AG09309 (cell line): ENCODE data around the gene LAMTOR1.
A peak's percentile ranks its signal among the peaks of the same experiment; 100 is the strongest.

ENCODE experiments used
- DNase-seq: peaks from one replicate; pipeline ENCODE4 v3.0.0-alpha.2; 2010; ENCODE audit warnings: low read depth
- H3K4me3 ChIP-seq: 2 replicates; pipeline ENCODE4 v1.5.1; 2011; ENCODE audit warnings: mild to moderate bottlenecking, low read depth, low read length, moderate library complexity; ENCODE audit not compliant: control insufficient read depth
- TF ChIP-seq, protein P1 (sequence below): IDR thresholded peaks from 2 replicates; pipeline ENCODE4 v1.5.1; 2011; ENCODE audit warnings: mild to moderate bottlenecking, low read depth, low read length, inconsistent platforms; ENCODE audit not compliant: insufficient read depth, control insufficient read depth; ENCODE audit errors: missing control alignments

Gene LAMTOR1

DNA sequence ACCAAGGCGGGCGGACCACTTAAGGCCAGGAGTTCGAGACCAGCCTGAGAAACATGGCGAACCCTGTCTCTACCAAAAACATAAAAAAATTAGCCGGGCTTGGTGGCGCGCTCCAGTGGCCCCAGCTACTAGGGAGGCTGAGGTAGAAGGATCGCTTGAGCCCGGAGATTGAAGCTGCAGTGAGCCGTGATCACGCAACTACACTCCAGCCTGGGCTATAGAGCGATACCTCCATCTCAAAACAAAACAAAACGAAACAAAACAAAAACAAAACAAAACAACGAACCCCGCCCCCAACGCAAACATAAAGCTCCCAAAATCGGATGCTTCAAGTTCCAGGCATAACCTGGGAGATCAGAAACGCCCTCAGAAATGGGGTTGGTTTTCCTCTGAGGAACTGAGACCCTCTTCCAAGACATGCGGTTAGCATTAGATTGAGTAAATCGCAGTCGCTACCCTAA is 21.9 kb downstream of the LAMTOR1 start:
- DNase-seq: no peak
- H3K4me3 ChIP-seq: peak overlapping the region; percentile 79
- TF ChIP-seq, protein P1, sequence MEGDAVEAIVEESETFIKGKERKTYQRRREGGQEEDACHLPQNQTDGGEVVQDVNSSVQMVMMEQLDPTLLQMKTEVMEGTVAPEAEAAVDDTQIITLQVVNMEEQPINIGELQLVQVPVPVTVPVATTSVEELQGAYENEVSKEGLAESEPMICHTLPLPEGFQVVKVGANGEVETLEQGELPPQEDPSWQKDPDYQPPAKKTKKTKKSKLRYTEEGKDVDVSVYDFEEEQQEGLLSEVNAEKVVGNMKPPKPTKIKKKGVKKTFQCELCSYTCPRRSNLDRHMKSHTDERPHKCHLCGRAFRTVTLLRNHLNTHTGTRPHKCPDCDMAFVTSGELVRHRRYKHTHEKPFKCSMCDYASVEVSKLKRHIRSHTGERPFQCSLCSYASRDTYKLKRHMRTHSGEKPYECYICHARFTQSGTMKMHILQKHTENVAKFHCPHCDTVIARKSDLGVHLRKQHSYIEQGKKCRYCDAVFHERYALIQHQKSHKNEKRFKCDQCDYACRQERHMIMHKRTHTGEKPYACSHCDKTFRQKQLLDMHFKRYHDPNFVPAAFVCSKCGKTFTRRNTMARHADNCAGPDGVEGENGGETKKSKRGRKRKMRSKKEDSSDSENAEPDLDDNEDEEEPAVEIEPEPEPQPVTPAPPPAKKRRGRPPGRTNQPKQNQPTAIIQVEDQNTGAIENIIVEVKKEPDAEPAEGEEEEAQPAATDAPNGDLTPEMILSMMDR: no peak

DNA sequence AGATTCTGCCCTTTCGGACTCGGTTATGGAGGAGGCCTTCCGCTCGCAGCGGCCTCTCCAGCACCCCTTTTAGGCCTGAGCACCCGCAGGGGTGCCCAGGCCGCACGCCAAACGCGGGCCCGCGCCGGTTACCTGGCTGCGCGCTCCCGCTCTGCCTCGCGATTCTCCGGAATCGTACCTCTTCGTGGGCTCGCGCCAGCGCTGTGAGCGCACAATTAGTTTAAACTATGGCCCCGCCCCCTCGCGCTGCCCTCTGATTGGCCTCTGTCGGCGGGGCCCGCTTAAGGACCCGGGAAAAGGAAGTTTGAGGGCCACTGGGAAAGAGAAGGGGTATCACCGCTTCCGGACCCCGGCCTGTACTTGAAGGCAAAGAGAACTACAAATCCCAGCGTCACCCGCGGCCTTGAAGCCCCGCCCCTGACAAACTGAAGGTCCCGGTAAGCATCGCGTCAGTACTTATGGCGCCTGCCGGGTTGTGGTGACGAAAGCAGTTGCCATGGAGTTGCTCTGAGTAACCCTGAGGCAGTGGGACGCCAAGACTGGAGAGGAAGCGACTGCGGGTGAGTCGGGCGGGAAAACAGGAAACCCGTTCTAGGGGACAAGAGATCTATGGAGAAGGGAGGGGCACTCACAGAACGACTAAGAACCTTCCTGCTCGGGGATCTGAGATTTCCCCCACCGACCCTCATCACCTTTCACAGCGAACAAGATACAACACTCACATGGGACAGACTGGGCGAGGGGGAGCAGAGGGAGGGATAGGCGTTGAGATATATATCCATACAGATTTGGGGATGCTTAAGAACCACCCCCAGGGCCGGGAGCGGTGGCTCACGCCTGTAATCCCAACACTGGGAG is 22.5 kb downstream of the LAMTOR1 start, which contains the start of the genes LRRC51 and NUMA1:
Gene LRRC51 (plus strand): TSS at position 525 of the 858 bp plus-strand sequence. CDS start 8,234 bp downstream, outside the sequence.
Gene NUMA1 (minus strand): TSS at position 217 of the 858 bp plus-strand sequence. CDS start 44,599 bp downstream, outside the sequence.
- DNase-seq: peak; percentile 100
- TF ChIP-seq, protein P1: no peak
- H3K4me3 ChIP-seq: peak within 1 kb of the TSS; percentile 79

DNA sequence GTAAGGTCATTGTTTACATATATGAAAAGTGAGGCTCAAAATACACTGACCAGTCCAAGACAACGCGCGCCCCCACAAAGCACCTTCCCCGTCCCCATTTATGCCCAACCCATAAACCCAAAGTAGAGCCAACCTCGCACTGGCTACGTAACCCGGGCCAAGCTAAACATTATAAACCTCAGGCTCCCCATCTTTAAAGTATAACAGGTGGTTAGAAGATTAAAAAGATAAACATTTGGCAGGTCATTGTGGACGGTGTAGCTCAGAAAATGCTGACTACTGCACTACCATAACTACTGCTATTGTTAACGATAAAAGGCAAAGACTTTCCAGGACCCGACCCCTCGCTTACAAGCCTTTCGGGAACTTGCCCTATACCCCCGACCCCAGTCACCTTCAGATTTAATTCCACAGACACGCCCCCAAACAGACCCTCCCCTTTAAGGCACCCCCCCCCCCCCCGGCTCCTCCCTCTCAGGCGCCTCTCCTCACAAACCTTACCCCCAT is 23.2 kb downstream of the LAMTOR1 start:
- H3K4me3 ChIP-seq: peak overlapping the region; percentile 79
- TF ChIP-seq, protein P1: no peak
- no peak for DNase-seq

DNA sequence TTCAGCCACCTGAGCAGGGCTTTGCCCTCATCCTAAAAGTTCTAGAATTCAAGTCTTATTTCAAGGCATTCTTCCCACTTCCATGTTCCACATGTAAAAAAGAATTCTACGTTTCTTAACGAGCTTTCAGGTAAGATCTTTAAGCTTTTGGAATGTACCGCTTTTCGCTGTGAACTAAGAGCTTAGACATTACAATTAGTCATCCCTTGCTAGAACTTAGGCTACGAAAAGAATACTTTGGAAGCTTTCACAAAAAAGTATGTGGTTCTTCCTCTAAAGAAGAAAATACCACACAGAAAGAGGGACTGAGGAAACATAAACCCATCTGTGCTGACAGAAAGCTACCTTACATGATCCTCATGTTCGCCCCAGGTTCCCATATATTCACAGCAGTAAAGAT is 24.6 kb downstream of the LAMTOR1 start:
- no peak overlapping the region; the same call in 1 of the 2 replicates for H3K4me3 ChIP-seq
- no peak for DNase-seq
- TF ChIP-seq, protein P1: no peak

DNA sequence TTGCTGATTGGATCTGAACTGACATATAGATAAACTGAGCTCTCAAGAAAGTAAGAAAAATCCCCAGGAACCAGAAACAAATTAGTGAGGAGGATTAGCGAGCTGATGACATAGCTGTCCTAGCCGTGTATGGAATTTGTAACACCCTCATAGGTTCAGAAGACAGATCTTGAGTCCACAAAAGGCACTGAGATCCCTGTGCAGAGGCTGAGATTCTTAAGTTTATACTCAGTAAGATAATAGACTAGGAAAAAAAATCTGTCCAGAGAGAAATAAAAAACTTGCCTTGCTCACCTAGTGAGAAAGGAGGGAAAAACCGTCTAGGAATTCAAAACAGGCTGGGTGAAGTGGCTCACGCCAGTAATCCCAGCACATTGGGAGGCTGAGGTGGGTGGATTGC is 27.3 kb downstream of the LAMTOR1 start:
- no peak for DNase-seq
- H3K4me3 ChIP-seq: no peak overlapping the region
- TF ChIP-seq, protein P1: no peak

DNA sequence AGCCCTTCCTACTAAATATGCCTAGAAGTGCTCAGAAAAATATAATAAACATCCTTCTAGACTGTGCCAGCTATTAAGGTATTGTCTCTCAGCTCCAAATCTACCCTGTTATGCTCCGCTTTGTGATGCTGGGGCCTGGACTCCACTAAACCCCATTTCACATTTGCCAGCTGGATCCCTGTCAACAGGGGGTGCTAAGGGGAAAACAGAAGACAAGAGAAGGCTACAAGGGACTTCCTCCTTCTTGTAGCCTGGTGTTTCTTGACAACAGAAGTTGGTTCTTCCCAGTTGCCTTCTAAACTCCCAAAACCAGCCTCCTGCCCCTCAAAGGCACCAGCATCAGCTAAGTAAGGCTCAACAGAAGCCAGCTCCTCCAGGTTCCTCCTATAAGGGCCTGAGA is 28.0 kb downstream of the LAMTOR1 start:
- TF ChIP-seq, protein P1: peak; percentile 18
- H3K4me3 ChIP-seq: no peak overlapping the region
- no peak for DNase-seq
